Measurements from ENCODE around the gene JAML.

Gene JAML

GRCh38 chr11:118212131-118212725 is 12.6 kb downstream of the JAML start:
- Histone ChIP-seq H4K20me1 (no peaks in the 10 kb centered on the region), H3K36me3 (peaks cover 0 to 46% (median 0%) of the 10 kb centered on the region in 11 experiments; a peak in 4 of 22 replicates), H3K9me3 (replicated peaks in 1 of 11) (no peaks in the 10 kb centered on the region), H3K4me2 (peak overlapping the region in 9 of 11 experiments; percentile 70 to 99 (median 82); a peak in 18 of 22 replicates), H3K4me3 (peak overlapping the region in 2 of 10 experiments; percentile 4 to 34; a peak in 2 of 20 replicates), H3K27me3 (no peaks in the 10 kb centered on the region), H3K27ac (peak overlapping the region in 7 of 11 experiments; percentile 13 to 90 (median 85); a peak in 12 of 22 replicates), H3K9ac (peak overlapping the region in 1 of 11 experiments; percentile 29; a peak in 1 of 22 replicates), H3K4me1 (peaks cover 44 to 98% (median 74%) of the 10 kb centered on the region in 10 experiments)
- 0 out of 22 replicates have a peak, but pooled peaks of 1 of the 11 experiments have one; percentile 14 for TF ChIP-seq Cebpa-rat (IDR thresholded peaks at IDR 0.05)

DNA sequence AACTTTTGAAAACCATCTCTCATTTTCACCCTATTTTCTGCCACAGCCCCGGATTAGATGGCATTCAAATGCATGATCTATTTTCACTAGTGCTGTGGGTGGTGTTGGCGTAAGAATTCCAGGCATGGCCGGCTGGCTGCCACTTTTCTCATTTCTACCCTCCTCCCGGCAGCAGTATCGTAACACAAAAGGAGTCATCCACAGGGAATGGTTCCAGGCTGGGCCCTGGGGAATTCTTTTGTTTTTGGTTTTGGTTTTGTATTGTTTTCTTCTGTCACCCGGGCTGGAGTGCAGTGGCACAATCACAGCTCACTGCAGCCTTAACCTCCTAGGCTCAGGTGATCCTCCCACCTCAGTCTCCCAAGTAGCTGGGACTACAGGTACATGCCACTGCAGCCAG is 13.8 kb downstream of the JAML start:
- Histone ChIP-seq H3K4me3 (peak overlapping the region in 1 of 10 experiments; percentile 34; a peak in 1 of 20 replicates), H3K36me3 (peaks cover 0 to 46% (median 0%) of the 10 kb centered on the region in 11 experiments; a peak in 4 of 22 replicates), H3K9me3 (replicated peaks in 1 of 11) (no peaks in the 10 kb centered on the region), H3K4me2 (peak overlapping the region in 10 of 11 experiments; percentile 6 to 99 (median 81); a peak in 16 of 22 replicates), H3K27ac (peak overlapping the region in 3 of 11 experiments; percentile 34 to 89 (median 86); a peak in 4 of 22 replicates), H3K4me1 (peaks cover 42 to 98% (median 74%) of the 10 kb centered on the region in 10 experiments), H3K9ac (0 out of 22 replicates have a peak overlapping the region, but pooled peaks of 1 of the 11 experiments have one; percentile 17), H3K27me3 (no peaks in the 10 kb centered on the region), H4K20me1 (no peaks in the 10 kb centered on the region)
- no peak for TF ChIP-seq Cebpa-rat (IDR thresholded peaks at IDR 0.05)

- Histone ChIP-seq H3K9me3 (replicated peaks in 1 of 11) (no peaks in the 10 kb centered on the region), H3K36me3 (peaks cover 0 to 53% (median 0%) of the 10 kb centered on the region in 11 experiments; a peak in 4 of 22 replicates), H4K20me1 (no peaks in the 10 kb centered on the region), H3K4me3 (peak overlapping the region in 1 of 10 experiments; percentile 34; a peak in 1 of 20 replicates), H3K4me1 (peaks cover 38 to 98% (median 71%) of the 10 kb centered on the region in 10 experiments), H3K27ac (no peak overlapping the region), H3K27me3 (no peaks in the 10 kb centered on the region), H3K9ac (no peak overlapping the region), H3K4me2 (peak overlapping the region in 6 of 11 experiments; percentile 31 to 99 (median 90); a peak in 9 of 22 replicates)
- TF ChIP-seq Cebpa-rat (IDR thresholded peaks at IDR 0.05) = no peak
Observed at GRCh38 chr11:118210323-118210722, 14.5 kb downstream of the JAML start.

GRCh38 chr11:118209033-118209432 is 15.8 kb downstream of the JAML start:
- no peak for TF ChIP-seq Cebpa-rat (IDR thresholded peaks at IDR 0.05)
- Histone ChIP-seq H4K20me1 (no peaks in the 10 kb centered on the region), H3K9ac (peak overlapping the region in 1 of 11 experiments; percentile 22; a peak in 1 of 22 replicates), H3K4me2 (peak overlapping the region in 3 of 11 experiments; percentile 68 to 91 (median 73); a peak in 6 of 22 replicates), H3K4me3 (no peak overlapping the region; a peak in 1 of 20 replicates), H3K4me1 (peaks cover 26 to 100% (median 59%) of the 10 kb centered on the region in 10 experiments), H3K27ac (peak overlapping the region in 2 of 11 experiments; percentile 13 to 27; a peak in 2 of 22 replicates), H3K36me3 (peaks cover 0 to 66% (median 0%) of the 10 kb centered on the region in 11 experiments; a peak in 6 of 22 replicates), H3K27me3 (no peaks in the 10 kb centered on the region), H3K9me3 (replicated peaks in 1 of 11) (no peaks in the 10 kb centered on the region)

DNA sequence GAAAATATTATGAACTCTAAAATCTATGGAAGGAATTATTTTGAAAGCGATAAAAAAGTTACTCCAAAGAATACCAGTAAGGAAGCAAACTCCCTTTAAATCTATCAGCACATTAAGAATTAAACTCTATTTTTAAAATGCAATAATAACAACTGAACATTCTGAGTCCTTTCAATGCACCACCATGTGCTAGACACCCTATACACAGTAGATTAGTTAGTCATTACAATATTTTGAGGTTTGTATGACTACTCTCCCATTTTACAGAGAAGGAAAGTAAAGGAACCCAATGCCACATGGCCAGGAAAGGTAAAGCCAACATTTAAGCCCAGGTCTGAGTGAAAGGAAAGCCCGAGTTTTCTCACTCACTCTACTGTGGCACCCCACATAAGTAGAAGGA is 17.7 kb downstream of the JAML start:
- Histone ChIP-seq H3K4me3 (no peak overlapping the region), H3K4me1 (peaks cover 11 to 100% (median 44%) of the 10 kb centered on the region in 10 experiments), H3K9me3 (replicated peaks in 1 of 11) (no peaks in the 10 kb centered on the region), H3K27me3 (no peaks in the 10 kb centered on the region), H3K4me2 (peak overlapping the region; percentile 14 to 91 (median 60); a peak in 18 of 22 replicates), H3K9ac (peak overlapping the region in 5 of 11 experiments; percentile 35 to 76 (median 70); a peak in 6 of 22 replicates), H3K27ac (peak overlapping the region in 8 of 11 experiments; percentile 61 to 89 (median 82); a peak in 14 of 22 replicates), H4K20me1 (no peaks in the 10 kb centered on the region), H3K36me3 (peaks cover 0 to 80% (median 0%) of the 10 kb centered on the region in 11 experiments; a peak in 6 of 22 replicates)
- TF ChIP-seq Cebpa-rat (IDR thresholded peaks at IDR 0.05) = no peak

GRCh38 chr11:118206391-118207031 is 18.3 kb downstream of the JAML start:
- H3K9me3 ChIP-seq (replicated peaks in 1 of 11) = no peaks in the 10 kb centered on the region
- H3K4me2 ChIP-seq = peak overlapping the region; percentile 14 to 91 (median 60); a peak in 20 of 22 replicates
- H3K36me3 ChIP-seq = peaks cover 0 to 80% (median 0%) of the 10 kb centered on the region in 11 experiments; a peak in 6 of 22 replicates
- TF ChIP-seq Cebpa-rat (IDR thresholded peaks at IDR 0.05) = peak in 5 of 11 experiments; percentile 8 to 61 (median 28); a peak in 4 of 22 replicates
- no peaks in the 10 kb centered on the region for H3K27me3 ChIP-seq
- H3K4me3 ChIP-seq = no peak overlapping the region
- H3K9ac ChIP-seq = peak overlapping the region in 6 of 11 experiments; percentile 21 to 76 (median 68); a peak in 11 of 22 replicates
- H3K4me1 ChIP-seq = peaks cover 11 to 98% (median 38%) of the 10 kb centered on the region in 10 experiments
- H4K20me1 ChIP-seq = no peaks in the 10 kb centered on the region
- H3K27ac ChIP-seq = peak overlapping the region; percentile 1 to 89 (median 74); a peak in 20 of 22 replicates

DNA sequence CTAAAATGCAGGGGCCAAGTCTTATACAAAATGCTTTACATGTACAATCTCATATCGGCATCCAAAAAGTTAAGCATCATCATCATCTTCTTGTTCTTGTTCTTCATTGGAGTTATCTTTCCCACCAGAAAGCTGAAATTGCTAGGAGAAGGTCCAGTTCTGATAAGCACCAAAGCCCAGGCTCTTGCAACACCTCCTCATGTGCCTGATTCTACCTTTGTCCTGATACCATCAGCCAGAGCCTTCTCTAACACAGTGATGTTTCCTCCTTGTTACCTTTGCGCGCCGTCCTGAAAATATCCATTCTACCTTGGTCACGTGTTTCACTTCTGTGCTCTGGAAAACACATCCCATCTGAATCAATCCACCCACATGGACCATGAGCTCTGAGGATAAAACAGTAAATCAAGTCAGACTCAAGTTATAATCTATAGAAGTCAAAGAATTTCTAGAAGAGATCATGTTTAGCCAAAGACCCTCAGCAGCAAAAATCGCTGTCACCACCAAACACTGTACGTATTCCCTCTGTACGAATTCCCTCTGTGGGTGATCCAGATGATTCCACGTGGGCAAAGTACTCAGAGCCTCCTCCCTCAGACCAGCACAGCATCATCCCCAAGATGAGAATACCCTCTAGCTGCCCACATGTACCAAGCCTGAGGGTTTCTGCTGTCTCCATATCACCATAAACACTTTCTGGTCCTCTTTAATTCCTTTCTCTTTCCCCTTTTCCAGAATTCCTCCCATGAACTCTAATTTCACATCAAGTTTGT is 19.0 kb downstream of the JAML start:
- H3K4me2 ChIP-seq = peak overlapping the region; percentile 14 to 91 (median 60); a peak in 20 of 22 replicates
- no peaks in the 10 kb centered on the region for H4K20me1 ChIP-seq
- H3K4me3 ChIP-seq = no peak overlapping the region
- H3K36me3 ChIP-seq = peaks cover 0 to 80% (median 0%) of the 10 kb centered on the region in 11 experiments; a peak in 6 of 22 replicates
- no peaks in the 10 kb centered on the region for H3K27me3 ChIP-seq
- H3K9ac ChIP-seq = peak overlapping the region in 5 of 11 experiments; percentile 21 to 76 (median 70); a peak in 10 of 22 replicates
- peaks cover 10 to 98% (median 31%) of the 10 kb centered on the region in 10 experiments for H3K4me1 ChIP-seq
- H3K9me3 ChIP-seq (replicated peaks in 1 of 11) = no peaks in the 10 kb centered on the region
- H3K27ac ChIP-seq = peak overlapping the region; percentile 1 to 89 (median 74); a peak in 20 of 22 replicates
- TF ChIP-seq Cebpa-rat (IDR thresholded peaks at IDR 0.05) = no peak
